Esophagus squamous epithelium (tissue), 5 donors: ENCODE results near the gene FRMD5. TPM values are rescaled to one million over a fixed set of nuclear protein-coding genes. Genes with fewer than 3 reads are reported as not detected.

Experiments
- DNase-seq: peaks from one replicate; lab custom pipeline; 2025; lab: John Stamatoyannopoulos, UW
- H3K27ac ChIP-seq, 4 donors: fragments of 200-600 bp; sonication (generic); one replicate each; pipeline ENCODE4 v1.5.1; 2016 to 2019; ENCODE audit warnings: mild to moderate bottlenecking in 1 of 4
- H3K27me3 ChIP-seq, 4 donors: fragments of 200-600 bp; sonication (generic); 1 replicate in 3 of 4; 2 replicates in 1 of 4; pipeline versions ENCODE4 v1.5.1 to v1.6.0; 2017 to 2021; ENCODE audit warnings: antibody characterized with exemption in 1 of 4
- H3K36me3 ChIP-seq, 3 donors: fragments of 200-600 bp; sonication (generic); one replicate each; pipeline ENCODE4 v1.5.1; 2016 to 2019
- H3K4me1 ChIP-seq, 3 donors: fragments of 200-600 bp; sonication (generic); one replicate each; pipeline ENCODE4 v1.5.1; 2017 to 2019
- H3K4me3 ChIP-seq, 4 donors: fragments of 200-600 bp; sonication (generic); 1 replicate in 3 of 4; 2 replicates in 1 of 4; pipeline ENCODE4 v1.5.1; 2016 to 2019; ENCODE audit warnings: mild to moderate bottlenecking in 2 of 4, moderate library complexity in 1 of 4
- H3K9me3 ChIP-seq, 3 donors: fragments of 200-600 bp; sonication (generic); one replicate each; pipeline ENCODE4 v1.5.1; 2016 to 2019
- POLR2A ChIP-seq, 4 donors: fragments of 450-650 bp; IDR thresholded peaks; one replicate each; pipeline ENCODE4 v1.6.1; 2017; ENCODE audit warnings: antibody characterized with exemption in 4 of 4, mild to moderate bottlenecking in 4 of 4, moderate library complexity in 3 of 4
- WGBS, 2 donors: methylation state at CpG; one replicate each; pipeline ENCODE4 v1.1.5; 2018; 5-methylcytosine and 5-hydroxymethylcytosine counted together
- intact Hi-C: fragments of 100-400 bp; cut with DNase I; formaldehyde crosslinking; loops from one replicate; pipeline ENCODE4 v1.15.0; 2022
- total RNA-seq, 4 donors: library from RNA; depleted of rRNA; stranded (reverse); fragments of >200 nt; gene quantifications; one replicate each; pipeline ENCODE4 v1.1.0, GENCODE V29; 2016
- TF ChIP-seq, protein P1 (sequence below), 6 experiments: fragments of 450-650 bp in 4 of 6; fragments of 200-600 bp in 2 of 6; sonication (generic) in 2 of 6; IDR thresholded peaks; one replicate each; pipeline ENCODE4 v1.5.1; 2016 to 2019; ENCODE audit warnings: antibody characterized with exemption in 6 of 6, mild to moderate bottlenecking in 4 of 6, moderate library complexity in 4 of 6
- donor health status: DM: yes; HTN: yes; CAD: no.

Gene FRMD5
- total RNA-seq, 4 donors from 2014 or later = 0.19 TPM; not detected in 3

- H3K4me3 ChIP-seq = no peak overlapping the region
- no peaks in the 10 kb centered on the region for H3K36me3 ChIP-seq
- no peak for TF ChIP-seq POLR2A (IDR thresholded peaks at IDR 0.05)
- TF ChIP-seq, protein P1, sequence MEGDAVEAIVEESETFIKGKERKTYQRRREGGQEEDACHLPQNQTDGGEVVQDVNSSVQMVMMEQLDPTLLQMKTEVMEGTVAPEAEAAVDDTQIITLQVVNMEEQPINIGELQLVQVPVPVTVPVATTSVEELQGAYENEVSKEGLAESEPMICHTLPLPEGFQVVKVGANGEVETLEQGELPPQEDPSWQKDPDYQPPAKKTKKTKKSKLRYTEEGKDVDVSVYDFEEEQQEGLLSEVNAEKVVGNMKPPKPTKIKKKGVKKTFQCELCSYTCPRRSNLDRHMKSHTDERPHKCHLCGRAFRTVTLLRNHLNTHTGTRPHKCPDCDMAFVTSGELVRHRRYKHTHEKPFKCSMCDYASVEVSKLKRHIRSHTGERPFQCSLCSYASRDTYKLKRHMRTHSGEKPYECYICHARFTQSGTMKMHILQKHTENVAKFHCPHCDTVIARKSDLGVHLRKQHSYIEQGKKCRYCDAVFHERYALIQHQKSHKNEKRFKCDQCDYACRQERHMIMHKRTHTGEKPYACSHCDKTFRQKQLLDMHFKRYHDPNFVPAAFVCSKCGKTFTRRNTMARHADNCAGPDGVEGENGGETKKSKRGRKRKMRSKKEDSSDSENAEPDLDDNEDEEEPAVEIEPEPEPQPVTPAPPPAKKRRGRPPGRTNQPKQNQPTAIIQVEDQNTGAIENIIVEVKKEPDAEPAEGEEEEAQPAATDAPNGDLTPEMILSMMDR (IDR thresholded peaks at IDR 0.05) = peak in 2 of 6 experiments; percentile 14 to 43
- H3K9me3 ChIP-seq = no peaks in the 10 kb centered on the region
- H3K4me1 ChIP-seq = no peaks in the 10 kb centered on the region
- DNase-seq = no peak
- no peaks in the 10 kb centered on the region for H3K27me3 ChIP-seq
- WGBS, 2 donors = 76 to 89% methylated on average over 5 to 7 of the region's 7 CpGs
- H3K27ac ChIP-seq = no peak overlapping the region
- intact Hi-C loops = no loop called here
Observed at GRCh38 chr15:43881944-43882343, 313.1 kb downstream of the FRMD5 start.

GRCh38 chr15:43881245-43881644 is 313.8 kb downstream of the FRMD5 start:
- DNase-seq = no peak
- no peak for TF ChIP-seq POLR2A (IDR thresholded peaks at IDR 0.05)
- TF ChIP-seq, protein P1 (IDR thresholded peaks at IDR 0.05) = no peak
- no peaks in the 10 kb centered on the region for H3K36me3 ChIP-seq
- no peaks in the 10 kb centered on the region for H3K4me1 ChIP-seq
- H3K27ac ChIP-seq = no peak overlapping the region
- 86 to 100% methylated on average over 1 to 4 of the region's 4 CpGs for WGBS, 2 donors
- H3K9me3 ChIP-seq = no peaks in the 10 kb centered on the region
- H3K27me3 ChIP-seq = no peaks in the 10 kb centered on the region
- intact Hi-C loops = no loop called here
- no peak overlapping the region for H3K4me3 ChIP-seq

GRCh38 chr15:43880406-43881194 is 314.5 kb downstream of the FRMD5 start:
- H3K27ac ChIP-seq = no peak overlapping the region
- intact Hi-C loops = no loop called here
- H3K4me3 ChIP-seq = no peak overlapping the region
- no peaks in the 10 kb centered on the region for H3K9me3 ChIP-seq
- no peaks in the 10 kb centered on the region for H3K4me1 ChIP-seq
- TF ChIP-seq, protein P1 (IDR thresholded peaks at IDR 0.05) = no peak
- no peak for TF ChIP-seq POLR2A (IDR thresholded peaks at IDR 0.05)
- WGBS, 2 donors = 68% methylated on average over 4 to 5 of the region's 5 CpGs
- no peak for DNase-seq
- no peaks in the 10 kb centered on the region for H3K27me3 ChIP-seq
- H3K36me3 ChIP-seq = no peaks in the 10 kb centered on the region

- intact Hi-C loops = no loop called here
- DNase-seq = no peak
Observed at GRCh38 chr15:43879386-43880355, 315.4 kb downstream of the FRMD5 start.

More at GRCh38 chr15:43879386-43880355, 315.4 kb downstream of the FRMD5 start:
- 87 to 93% methylated on average over 3 to 14 of the region's 15 CpGs for WGBS, 2 donors
- Histone ChIP-seq H3K27me3 (no peaks in the 10 kb centered on the region), H3K4me3 (no peak overlapping the region), H3K4me1 (no peaks in the 10 kb centered on the region), H3K27ac (no peak overlapping the region), H3K9me3 (no peaks in the 10 kb centered on the region), H3K36me3 (no peaks in the 10 kb centered on the region)
- no peak for TF ChIP-seq POLR2A (IDR thresholded peaks at IDR 0.05)
- TF ChIP-seq, protein P1 (IDR thresholded peaks at IDR 0.05) = no peak
